A172 (cell line): ENCODE results near the gene LTBR. TPM values are rescaled to one million over a fixed set of nuclear protein-coding genes. Genes with fewer than 3 reads are reported as not detected.

Experiments
- DNase-seq: peaks from one replicate; pipeline ENCODE4 v3.0.0-alpha.2; 2015; ENCODE audit warnings: low spot score
- total RNA-seq: library from RNA; depleted of rRNA; stranded (reverse); fragments of >200 nt; shearing (Covaris generic); gene quantifications from 2 replicates; pipeline ENCODE4 v1.2.3, GENCODE V29; 2014

LTBR gene
- total RNA-seq, 1 experiment from 2014 or later, result not detected

DNA sequence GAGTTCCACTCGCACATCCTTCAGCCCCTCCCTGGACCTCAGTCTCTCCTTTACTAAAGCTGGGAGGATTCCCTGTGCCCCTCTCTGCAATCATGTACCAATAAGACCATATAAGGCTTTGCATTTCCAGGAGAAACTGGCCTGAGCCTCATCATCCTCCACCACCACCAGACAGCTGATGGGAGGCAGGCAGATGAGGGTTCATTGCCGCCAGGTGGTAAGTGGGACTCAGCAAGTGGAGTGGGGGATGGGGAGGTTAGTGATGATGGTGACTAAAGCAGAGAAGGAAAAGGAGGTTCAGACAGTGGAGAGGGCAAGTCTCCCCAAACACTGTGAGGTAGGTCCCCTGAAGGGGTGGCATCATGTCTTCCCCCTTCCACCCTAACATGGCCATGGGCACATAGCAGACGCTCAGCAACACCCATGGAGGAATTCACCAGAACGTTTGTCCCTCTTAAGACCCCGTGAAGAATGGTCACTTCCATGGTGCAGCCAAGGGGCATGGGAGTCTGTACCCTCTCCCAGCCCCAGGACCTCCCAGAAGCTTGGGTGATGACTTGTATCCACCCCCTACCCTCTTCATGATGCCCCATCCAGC, 37.6 kb upstream of the LTBR start:
- no peak for DNase-seq

DNA sequence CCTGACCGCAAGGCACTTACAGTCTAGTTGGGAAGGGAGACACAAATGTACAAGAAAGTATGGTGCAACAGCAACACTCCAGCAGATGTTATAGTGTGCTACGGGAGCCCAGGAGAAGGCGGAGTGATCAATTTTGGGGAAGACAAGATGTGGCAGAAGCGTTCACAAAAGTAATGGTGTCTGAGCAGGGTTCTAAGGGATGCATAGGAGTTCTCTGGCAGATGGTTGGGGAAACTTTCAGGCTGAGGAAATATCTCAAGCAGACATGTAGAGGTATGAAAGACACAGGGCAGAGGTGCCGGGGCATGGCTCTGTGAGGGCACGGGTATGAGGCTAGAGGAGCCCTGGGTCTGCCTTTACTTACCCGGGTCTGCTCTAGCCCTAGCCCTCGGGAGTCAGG, 37.0 kb upstream of the LTBR start:
- DNase-seq, result no peak

DNA sequence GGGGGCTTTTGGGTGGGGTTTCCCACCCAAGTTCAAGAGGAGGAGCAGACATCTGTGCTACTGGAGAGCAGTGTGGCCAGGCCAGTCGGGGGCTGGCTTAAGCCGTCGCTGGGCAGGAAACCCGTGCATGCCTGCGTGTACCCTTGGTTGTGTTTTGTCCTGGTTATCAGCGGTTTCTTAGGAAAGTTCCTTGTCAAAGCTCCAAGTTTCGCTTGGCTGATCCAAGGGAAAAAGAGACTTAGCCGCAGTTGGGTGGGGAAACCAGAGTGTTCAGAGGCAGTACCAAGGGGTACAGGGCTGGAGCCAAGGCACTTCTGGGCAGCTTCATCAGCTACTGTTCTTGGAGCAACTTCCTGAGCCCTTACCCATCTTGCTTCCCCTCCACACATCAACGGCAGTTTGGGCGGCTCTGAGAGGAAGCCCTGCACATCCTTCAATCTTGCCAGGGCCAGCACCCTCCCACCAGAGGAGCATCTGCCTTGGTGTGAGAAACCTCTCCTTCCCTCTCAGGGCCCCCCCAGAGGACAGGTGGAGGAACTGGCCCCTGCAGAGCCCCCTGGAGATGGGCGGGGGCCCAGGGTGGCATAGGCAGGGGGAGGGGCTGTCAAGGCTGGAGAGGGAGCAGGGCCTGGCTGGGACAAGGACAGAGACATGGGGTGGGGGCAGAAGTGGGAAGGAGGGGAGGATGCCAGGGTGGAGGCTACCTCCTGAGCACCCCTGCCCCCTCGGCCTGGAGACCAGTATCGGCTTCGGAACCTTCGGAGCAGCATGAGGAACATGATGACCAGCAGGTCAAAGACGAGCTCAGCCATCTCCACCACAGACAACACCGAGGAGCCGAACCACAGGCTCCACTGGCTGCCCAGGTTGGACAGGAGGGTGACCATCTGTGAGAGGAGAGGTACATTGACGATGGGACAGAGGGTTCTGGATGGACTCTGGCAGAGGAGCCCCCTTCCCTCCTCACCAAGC, 36.3 kb upstream of the LTBR start:
- no peak for DNase-seq

DNA sequence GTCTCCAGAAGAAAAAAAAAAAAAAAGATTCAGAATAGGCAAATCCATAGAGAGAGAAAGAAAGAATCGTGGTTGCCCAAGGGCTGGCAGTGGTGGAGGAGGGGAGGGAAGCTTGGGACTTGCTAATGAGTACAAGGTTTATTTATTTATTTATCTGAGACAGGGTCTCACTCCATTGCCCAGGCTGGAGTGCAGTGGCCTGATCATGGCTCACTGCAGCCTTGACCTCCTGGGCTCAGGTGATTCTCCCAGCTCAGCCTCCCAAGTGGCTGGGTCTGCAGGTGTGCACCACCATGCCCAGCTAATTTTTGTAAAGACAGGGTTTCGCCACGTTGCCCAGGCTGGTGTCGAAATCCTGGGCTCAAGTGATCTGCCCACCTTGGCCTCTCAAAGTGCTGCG, 32.3 kb upstream of the LTBR start:
- no peak for DNase-seq

DNA sequence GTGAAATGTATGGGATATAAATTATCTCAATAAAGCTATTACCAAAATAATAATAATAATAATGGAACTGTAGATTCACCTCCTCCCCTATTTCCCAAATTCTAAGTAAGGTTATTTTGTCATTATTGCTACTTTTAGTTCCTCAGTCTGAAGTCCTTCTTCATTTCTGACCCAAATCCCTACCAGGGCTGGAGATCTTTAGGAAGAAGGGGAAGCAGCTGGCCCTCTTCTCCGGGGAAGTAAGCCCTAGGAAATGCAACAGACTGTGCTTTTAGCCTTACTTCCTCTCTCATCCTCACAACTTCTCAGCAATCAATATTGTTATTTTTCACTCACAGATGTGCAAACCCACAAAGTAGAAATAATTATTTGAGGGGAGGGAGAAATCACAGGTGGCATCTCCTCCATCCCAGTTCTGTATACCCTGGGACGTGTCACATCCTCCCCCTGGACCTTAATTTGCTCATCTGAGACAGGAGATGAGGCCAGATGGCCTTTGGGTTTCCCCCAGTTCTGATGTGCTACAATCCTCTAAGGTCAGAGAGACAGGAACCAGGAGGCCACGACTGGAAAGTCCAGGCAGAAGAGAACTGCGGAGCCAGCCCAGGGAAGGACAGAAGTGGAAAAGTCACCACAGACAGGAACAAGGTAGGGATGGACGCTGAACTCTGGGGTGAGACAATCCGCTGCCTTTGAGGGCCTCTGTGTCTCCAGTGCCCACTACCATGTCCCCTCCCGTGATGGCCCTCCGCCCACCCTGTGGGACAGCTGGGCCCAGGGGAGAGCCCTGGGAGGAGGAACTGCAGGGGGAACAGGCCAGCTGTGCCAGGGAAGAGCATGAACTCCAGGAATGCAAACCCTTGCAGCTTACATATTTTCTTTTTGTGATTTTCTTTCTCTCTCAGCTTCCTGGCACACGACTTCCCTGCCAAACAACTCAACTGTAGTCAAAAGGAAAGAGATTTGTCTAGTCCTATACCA, 31.5 kb upstream of the LTBR start:
- no peak for DNase-seq

DNA sequence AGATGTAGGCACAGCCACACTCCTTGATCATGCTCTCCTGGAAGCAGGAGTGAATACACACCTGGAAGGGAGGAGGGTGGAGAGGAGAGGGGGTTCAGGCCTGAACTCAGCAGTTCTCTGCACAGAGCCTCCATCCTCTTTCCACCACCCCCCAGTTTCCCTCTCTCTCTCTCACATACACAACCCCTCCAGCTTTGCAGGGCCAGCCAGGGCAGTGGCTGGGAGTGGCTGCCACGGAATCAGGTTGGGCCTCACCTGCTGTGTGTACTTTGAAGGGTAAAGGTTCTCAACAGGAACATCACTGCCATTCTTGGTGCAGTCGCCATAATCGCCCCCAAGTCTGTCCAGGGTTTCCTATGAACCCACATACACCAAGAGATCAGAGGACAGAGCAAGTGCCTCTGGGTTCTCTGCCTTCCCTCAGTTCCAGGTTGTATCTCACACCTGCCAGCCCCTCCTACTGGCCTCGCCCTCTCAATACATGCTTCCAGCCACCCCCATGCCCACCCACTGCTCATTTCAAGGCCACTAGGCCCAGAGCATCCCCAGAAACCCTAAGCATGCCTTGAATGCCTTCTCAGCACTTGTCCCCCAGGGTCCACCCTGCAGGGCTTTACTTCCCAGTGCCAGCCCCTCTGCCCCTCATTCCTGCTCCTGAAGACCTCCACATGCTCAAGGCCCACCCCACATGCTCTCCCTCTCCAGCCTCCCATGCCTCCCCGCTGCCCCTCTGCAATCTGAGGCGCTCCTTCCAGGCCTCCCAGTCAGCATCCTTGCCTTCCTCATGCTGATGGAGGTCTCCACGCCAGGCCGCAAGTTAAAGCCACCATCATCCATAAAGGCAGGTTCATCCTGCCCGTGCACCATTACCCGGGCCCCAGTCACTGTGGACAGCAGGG, 29.2 kb upstream of the LTBR start:
- DNase-seq, result no peak

DNA sequence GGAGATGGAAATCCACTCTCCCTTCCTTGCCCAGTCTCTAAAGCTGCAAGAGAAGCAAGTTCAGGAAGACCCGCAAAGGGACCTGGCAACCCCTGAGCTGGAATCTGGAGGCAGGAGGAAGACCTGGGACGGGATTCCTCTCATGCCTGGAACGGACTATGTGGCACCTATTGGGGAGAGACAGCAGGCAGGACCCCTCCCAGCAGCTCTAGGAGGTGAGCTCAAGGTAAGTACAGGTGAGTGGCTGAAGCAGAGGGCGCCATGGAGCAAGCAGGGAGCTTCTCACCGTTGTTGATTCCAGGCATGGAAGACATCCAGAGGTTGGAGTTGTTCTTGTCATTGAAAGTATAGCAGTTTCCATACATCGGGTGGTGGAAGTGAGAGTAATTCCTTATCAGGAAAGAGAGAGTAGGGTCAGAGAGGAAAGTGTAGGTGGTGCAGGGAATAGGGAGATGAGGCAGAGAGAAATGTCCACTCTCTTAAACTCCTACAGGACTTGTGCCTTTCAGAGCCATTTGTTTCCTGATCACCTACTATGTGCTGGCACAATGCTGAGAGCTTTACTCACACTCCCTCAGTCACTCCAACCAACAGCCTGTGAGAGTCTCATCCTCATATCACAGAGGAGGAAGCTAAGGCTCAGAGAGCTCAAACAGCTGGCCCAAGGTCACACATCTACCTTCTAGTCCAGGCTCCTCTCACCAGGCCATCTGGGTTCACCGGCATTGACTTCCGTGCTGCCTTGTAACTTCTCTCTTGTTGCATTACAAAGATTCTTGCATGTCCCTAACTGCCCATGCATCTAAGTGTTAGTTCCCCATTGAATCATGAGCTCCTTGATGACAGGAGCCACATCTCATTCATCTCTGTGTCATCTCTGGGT, 28.2 kb upstream of the LTBR start:
- DNase-seq, result no peak

DNA sequence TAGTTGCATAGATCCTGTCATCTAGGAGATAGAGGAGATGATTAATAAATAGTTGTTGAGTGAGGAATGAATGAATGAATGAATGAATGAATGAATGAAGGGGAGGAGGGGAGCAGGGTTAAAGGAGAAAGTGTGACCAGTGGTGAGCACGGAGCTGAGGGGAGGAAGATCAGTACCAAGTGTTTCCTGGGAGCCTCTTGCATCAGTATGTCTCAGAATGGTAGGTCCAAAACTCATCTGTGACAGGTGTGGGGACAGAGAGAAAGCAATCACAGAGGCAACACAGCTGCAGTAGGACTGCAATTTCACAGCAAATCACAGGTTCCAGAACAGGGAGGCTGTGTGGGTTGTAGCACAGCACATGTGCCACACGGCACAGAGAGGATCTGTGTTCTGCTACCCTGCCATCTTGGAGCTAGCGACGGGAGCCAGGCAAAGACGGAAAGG, 27.6 kb upstream of the LTBR start:
- DNase-seq, result no peak

DNA sequence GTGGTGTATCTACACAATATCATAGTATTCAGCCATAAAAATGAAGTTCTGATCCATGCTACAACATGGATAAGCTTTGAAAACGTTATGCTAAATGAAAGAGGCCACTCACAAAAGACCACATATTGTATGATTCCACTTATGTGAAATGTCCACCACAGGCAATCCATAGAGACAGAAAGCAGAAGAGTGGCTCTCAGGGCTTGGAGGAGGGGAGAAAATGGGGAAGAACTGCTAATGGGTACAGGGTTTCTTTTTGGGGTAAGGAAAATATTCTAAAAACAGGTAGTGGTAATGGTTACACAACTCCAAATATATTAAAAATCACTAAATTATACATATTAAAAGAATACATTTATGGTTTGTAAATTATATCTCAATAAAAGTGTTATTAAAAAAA, 25.1 kb upstream of the LTBR start:
- DNase-seq, result no peak

DNA sequence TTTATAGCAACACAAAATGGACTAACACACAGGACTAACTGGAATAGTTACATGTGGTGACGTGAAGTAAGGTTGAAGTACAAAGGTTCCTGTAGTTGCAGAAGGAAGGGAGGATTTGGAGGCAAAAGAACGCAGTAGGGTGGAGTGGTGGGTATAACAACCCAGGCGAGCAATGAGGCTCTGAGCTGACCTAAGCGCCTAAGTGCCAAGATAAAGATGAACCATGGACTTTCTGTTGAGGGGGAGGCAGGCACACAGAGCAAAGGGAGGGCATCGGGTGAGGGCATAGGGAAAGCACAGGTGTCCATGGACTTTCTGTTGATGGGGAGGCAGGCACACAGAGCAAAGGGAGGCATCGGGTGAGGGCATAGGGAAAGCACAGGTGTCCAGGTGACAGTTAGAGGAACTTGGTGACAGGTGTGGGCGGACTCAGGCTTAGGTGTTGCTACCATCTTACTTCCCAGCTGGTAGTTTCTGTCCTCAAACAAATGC, 23.8 kb upstream of the LTBR start:
- DNase-seq, result no peak

DNA sequence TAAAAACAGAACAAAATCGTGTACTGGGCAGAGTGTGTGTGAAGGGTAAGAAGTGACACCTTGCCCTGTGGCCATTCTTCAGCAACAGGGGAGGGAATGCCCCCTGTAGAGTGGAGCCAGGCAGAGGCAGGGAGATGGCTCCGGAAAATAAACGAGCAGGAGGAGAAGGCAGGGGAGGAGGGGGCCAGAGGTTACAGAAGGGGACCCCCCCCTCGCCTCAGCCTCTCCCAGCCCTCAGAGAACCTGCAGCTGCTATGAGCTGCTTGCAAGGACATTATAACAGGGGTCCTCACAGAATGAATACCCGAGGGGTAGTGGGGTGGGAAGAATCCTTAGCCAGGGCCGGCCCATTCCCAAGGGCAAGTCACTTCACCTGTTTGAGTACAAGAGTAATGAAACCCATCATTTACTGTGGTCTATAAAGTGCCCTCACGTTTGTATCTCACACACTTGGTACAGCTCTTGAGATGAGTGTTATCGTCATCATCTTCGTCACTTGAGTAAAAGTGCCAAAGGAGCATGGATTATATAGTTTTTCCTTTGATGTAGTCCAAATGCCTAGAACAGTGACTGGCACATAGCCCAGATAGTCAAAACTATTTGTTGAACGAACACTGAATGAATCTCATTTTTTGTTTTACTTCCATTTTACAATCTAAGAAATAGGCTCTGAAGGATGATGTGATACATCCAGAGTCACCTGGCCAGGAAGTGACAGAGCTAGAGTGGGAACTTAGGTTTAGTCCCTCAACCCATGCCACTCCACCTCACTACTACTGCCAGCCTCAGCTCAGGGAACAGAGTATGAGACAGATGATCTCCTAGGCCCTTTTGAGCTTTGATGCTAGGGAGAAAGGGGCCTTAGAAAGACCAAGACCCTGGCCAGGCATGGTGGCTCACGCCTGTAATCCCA, 23.1 kb upstream of the LTBR start:
- DNase-seq, result no peak

DNA sequence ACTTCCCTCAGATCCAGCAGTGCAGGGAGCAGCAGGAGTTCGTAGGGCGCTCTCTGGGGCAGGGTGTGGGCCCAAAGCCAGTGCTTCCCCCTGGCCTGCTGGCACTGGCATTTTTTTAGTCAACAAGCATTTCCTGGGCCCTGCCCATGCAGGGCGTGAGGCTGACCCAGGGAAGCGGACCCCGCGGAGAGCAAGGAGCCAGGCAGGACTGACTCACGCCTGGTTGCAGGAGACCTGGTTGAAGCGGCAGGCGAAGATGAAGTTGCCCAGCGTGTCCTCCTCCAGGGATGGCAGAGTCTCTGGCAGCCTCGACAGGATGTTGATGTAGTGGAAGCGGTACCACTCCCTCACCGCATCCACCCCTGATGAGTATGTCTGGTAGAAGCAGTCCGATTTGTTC, 22.1 kb upstream of the LTBR start:
- peak; percentile 90 for DNase-seq

DNA sequence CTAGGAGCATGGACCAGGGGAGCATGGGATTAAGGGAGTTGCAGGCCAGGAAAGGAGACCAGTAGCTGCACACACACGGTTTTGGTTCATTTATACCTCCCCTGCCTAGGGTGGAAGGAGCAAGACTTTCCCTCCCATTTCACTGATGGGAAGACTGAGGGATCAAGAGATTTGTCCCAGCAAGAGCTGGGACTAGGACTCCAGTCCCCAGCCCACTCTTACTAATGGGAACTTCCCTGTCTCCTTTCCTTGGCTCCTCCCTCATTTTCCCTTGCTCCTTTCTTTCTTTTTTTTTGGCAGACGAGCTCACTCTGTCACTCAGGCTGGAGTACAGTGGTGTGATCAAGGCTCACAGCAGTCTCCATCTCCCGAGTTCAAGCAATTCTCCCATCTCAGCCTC, 21.6 kb upstream of the LTBR start:
- peak; percentile 58 for DNase-seq

DNA sequence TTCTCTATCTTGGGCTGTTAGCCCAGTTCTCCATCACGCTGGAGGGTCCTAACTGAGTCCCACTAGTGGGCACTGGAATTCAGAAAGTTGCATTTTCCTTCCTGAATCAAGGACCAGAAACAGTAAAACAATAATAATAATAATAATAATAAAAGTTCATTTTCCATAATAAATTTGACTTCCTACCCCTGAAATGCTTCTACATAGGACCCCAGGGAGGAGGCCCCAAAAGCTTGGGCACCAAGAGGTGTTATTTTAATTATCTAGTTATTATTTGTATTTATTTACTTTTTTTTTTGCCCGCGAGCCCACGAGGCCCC, 21.0 kb upstream of the LTBR start:
- DNase-seq, result no peak

DNA sequence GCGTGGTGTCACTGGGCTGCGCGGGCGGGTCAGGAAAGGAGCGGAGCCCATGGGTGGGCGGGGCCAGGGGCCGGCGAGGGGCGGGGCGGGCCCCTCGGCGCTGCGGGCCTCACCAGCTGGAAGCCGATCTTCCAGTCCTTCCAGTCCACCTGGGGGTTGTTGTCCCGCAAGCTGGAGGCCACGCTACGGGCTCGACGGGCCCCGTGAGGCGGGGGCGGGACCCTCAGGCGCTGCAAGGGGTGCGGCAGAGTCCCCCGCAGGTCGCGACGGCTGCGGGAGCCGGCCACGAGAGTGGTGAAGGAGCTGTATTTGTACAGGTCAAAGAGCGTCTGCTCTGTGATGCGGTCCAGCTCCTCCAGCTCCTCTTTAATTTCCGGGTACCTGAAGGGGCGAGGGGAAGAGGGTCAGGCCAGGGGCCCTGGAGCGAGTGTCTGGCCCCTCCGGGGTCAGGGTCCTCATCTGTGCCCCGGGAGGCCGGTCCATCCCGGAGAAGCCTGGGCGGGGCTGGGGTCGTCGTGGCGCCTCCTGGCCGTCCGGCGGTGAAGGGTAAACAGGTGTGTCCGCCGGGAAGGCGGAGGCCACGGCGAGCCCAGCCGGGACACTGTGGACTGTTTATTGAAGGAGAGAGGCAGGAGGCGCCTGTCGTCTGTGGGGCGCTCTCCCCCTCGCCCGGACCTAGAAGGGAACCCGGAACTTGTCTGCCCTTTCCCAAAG, 20.5 kb upstream of the LTBR start:
- DNase-seq, result no peak

DNA sequence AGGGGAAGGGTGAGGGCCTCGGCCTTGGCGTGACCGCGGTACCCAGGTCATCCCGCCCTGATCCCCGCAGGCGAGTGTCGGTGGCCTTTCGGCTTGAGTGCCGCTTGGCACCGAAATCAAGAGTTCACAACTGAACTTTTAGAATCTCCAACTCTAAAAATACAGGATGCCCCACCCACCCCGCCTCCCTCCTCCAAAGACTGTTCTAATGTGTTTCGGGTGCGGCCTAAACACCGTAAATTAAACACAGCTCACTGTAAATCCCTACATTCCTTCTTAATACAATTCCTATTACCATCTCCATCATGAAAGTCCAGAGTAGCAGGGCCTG, 20.0 kb upstream of the LTBR start:
- DNase-seq, result no peak

DNA sequence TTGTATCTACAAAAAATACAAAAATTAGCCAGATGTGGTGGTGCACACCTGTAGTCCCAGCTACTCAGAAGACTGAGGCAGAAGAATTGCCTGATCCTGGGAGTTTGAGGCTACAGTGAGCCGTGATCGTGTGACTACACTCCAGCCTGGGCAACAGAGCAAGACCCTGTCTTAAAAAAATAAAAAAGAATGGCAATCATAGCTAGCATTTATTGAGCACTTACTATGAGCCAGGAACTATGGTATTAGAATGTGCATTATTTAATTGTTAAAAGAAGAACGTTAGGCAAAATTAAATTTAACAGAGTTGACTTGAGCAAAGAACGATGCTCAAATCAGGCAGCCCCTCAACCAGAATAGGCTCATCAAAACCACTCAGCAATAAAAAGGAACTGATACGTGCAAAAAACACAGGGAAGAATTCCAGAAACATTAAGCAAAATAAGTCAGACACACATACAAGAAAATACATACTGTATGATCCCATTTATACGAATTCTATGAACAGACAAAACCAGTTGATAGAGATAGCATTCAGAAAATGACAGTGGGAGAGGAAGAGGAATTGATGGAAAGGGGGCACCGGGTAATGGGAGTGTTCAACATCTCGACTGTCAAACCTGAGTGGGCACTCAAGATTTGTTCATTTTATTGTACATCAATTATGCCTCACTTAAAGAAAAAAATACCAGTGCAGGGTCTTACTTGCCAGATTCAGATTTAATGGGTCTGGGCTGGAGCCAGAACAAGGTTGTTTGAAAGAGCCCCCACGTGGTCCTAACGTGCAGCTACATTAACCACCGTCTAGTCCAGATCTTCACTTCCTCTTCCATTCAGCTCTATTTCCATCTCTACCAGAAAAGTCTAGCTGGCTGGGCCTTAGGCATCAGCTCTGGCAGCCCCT, 16.6 kb upstream of the LTBR start:
- no peak for DNase-seq
